K562 (cell line): ENCODE results near the gene TAS2R10.

Experiments
- CREM ChIP-seq: IDR thresholded peaks from 2 replicates; pipeline ENCODE4 v1.6.1; 2014; ENCODE audit warnings: antibody characterized with exemption, low read depth
- EGR1 ChIP-seq: fragments of 450-650 bp; conservative IDR thresholded peaks from 2 replicates; pipeline ENCODE4 v1.6.1; 2017; ENCODE audit warnings: mild to moderate bottlenecking
- HDAC1 ChIP-seq, 2 experiments: fragments of 450-650 bp; IDR thresholded peaks; 2 replicates each; pipeline ENCODE4 v1.6.1; 2016 to 2017; ENCODE audit warnings: inconsistent platforms in 1 of 2, mild to moderate bottlenecking in 1 of 2, moderate library complexity in 1 of 2
- MYNN ChIP-seq, 2 experiments: sonication (generic); formaldehyde crosslinking in 1 of 2; IDR thresholded peaks; 2 replicates each; pipeline versions ENCODE4 v1.5.0 to v1.6.1; 2016 to 2020; ENCODE audit warnings: antibody characterized with exemption in 1 of 2, missing genetic modification reagents in 1 of 2
- POLR2A ChIP-seq: fragments of 450-650 bp; conservative IDR thresholded peaks from 2 replicates; pipeline ENCODE4 v1.6.1; 2016
- TF ChIP-seq, protein P1 (sequence below): fragments of 450-650 bp; formaldehyde crosslinking; IDR thresholded peaks from 2 replicates; pipeline ENCODE4 v1.4.0; 2022; ENCODE audit warnings: missing genetic modification characterization
- TF ChIP-seq, protein P2 (sequence below), 3 experiments: IDR thresholded peaks in 2 of 3; conservative IDR thresholded peaks in 1 of 3; 2 replicates each; pipeline ENCODE4 v1.5.1; 2011 to 2012; ENCODE audit warnings: low read length in 3 of 3, mild to moderate bottlenecking in 3 of 3, control low read depth in 2 of 3, improper control_type of control experiment in 1 of 3, inconsistent platforms in 1 of 3, low read depth in 1 of 3, mixed read lengths in 1 of 3, moderate library complexity in 1 of 3; ENCODE audit not compliant: insufficient read depth in 2 of 3

DNA sequence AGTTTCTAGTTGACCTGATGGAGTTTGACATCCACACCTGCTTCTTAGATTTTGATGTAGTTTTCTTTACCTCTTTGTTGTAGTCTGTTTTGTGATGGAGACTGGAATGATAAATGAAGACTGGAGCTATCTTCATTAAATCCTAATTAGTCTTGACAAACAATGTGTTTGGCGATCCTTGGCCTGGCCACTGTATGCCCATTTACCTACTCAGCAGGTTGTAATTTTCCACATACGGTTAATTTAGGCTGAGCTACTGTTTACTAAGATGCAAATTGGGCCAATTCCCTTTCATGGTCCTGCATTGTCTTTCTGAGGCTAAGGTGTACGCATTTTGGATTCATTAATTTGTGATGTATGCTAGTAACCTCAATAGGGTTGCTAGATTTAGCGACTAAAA is 23.6 kb downstream of the TAS2R10 start, which contains the start of gene TAS2R7:
- TF ChIP-seq EGR1: no peak
- TF ChIP-seq, protein P1, sequence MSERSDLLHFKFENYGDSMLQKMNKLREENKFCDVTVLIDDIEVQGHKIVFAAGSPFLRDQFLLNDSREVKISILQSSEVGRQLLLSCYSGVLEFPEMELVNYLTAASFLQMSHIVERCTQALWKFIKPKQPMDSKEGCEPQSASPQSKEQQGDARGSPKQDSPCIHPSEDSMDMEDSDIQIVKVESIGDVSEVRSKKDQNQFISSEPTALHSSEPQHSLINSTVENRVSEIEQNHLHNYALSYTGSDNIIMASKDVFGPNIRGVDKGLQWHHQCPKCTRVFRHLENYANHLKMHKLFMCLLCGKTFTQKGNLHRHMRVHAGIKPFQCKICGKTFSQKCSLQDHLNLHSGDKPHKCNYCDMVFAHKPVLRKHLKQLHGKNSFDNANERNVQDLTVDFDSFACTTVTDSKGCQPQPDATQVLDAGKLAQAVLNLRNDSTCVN (CRISPR knock-in tag): no peak
- TF ChIP-seq CREM: no peak
- no peak for TF ChIP-seq POLR2A
- no peak for TF ChIP-seq HDAC1 (IDR thresholded peaks at IDR 0.05)
- no peak for TF ChIP-seq MYNN (IDR thresholded peaks at IDR 0.05)
- no peak for TF ChIP-seq MYNN (CRISPR knock-in tag; IDR thresholded peaks at IDR 0.05)
- TF ChIP-seq, protein P2, sequence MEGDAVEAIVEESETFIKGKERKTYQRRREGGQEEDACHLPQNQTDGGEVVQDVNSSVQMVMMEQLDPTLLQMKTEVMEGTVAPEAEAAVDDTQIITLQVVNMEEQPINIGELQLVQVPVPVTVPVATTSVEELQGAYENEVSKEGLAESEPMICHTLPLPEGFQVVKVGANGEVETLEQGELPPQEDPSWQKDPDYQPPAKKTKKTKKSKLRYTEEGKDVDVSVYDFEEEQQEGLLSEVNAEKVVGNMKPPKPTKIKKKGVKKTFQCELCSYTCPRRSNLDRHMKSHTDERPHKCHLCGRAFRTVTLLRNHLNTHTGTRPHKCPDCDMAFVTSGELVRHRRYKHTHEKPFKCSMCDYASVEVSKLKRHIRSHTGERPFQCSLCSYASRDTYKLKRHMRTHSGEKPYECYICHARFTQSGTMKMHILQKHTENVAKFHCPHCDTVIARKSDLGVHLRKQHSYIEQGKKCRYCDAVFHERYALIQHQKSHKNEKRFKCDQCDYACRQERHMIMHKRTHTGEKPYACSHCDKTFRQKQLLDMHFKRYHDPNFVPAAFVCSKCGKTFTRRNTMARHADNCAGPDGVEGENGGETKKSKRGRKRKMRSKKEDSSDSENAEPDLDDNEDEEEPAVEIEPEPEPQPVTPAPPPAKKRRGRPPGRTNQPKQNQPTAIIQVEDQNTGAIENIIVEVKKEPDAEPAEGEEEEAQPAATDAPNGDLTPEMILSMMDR (IDR thresholded peaks at IDR 0.05 in 2 of 3, conservative IDR thresholded peaks at IDR 0.05 in 1 of 3; ENCODE audit: insufficient read depth in 2 of 3, low read depth in 1 of 3, low read length in 3 of 3): no peak
